ENCODE results near the gene MRO. TPM values are rescaled to one million over a fixed set of nuclear protein-coding genes. Genes with fewer than 3 reads are reported as not detected.

Gene MRO
- total and polyA plus RNA-seq, 2 donors (not counting 1 experiment from before 2014, with no cell fraction given): under 0.01 to 0.02 TPM

DNA sequence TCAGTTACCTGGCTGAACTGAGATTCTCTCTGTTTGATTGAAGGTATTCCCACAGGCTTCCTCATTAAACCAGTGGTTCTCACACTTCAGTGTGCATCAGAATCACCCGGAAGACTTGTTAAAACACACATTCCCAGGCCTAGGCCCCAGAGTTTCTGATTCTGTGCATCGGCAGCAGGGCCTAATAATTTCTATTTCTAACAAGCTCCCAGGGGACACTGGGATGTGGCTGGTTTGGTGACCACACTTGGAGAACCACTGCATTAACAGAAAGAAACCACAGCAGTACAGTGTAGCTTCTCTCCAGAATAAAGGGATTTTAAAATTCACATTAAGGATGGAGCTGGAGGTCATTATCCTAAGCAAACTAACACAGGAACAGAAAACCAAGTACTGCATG lies 6.5 kb downstream of the MRO start:
- H3K4me3 ChIP-seq (replicated peaks in 1 of 4; ENCODE audit: control extremely low read depth in 1 of 4, insufficient read depth in 1 of 4, low read depth in 3 of 4, low read length in 4 of 4): no peak overlapping the region
- H3K9ac ChIP-seq (ENCODE audit: insufficient read depth, low read length): no peak overlapping the region
- H3K27me3 ChIP-seq (ENCODE audit: control insufficient read depth, insufficient read depth, low read length): no peaks in the 10 kb centered on the region
- TF ChIP-seq, protein P1, sequence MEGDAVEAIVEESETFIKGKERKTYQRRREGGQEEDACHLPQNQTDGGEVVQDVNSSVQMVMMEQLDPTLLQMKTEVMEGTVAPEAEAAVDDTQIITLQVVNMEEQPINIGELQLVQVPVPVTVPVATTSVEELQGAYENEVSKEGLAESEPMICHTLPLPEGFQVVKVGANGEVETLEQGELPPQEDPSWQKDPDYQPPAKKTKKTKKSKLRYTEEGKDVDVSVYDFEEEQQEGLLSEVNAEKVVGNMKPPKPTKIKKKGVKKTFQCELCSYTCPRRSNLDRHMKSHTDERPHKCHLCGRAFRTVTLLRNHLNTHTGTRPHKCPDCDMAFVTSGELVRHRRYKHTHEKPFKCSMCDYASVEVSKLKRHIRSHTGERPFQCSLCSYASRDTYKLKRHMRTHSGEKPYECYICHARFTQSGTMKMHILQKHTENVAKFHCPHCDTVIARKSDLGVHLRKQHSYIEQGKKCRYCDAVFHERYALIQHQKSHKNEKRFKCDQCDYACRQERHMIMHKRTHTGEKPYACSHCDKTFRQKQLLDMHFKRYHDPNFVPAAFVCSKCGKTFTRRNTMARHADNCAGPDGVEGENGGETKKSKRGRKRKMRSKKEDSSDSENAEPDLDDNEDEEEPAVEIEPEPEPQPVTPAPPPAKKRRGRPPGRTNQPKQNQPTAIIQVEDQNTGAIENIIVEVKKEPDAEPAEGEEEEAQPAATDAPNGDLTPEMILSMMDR (conservative IDR thresholded peaks at IDR 0.05 in 1 of 2, IDR thresholded peaks at IDR 0.05 in 1 of 2; ENCODE audit: low read depth in 1 of 2, low read length in 2 of 2): no peak
- no peak for TF ChIP-seq EZH2 (IDR thresholded peaks at IDR 0.05; ENCODE audit: low read length, missing control alignments)
- no peaks in the 10 kb centered on the region for H3K79me2 ChIP-seq (ENCODE audit: control insufficient read depth, insufficient read depth, low read length)
- H2AFZ ChIP-seq (ENCODE audit: low read length): no peak overlapping the region
- no peaks in the 10 kb centered on the region for H3K4me1 ChIP-seq (ENCODE audit: control insufficient read depth, extremely low read depth, insufficient read depth, low read length)
- no peaks in the 10 kb centered on the region for H4K20me1 ChIP-seq (ENCODE audit: control insufficient read depth, extremely low read depth, insufficient read depth, low read length)
- no peaks in the 10 kb centered on the region for H3K9me3 ChIP-seq (ENCODE audit: control insufficient read depth, insufficient read depth, low read depth, low read length)
- no peak for DNase-seq (ENCODE audit: low read depth in 2 of 2)
- no peaks in the 10 kb centered on the region for H3K36me3 ChIP-seq (ENCODE audit: control insufficient read depth, insufficient read depth, low read length)
- H3K4me2 ChIP-seq (ENCODE audit: extremely low read depth, insufficient read depth, low read length): no peak overlapping the region
- H3K27ac ChIP-seq (ENCODE audit: insufficient read depth, low read length): no peak overlapping the region

- no peak overlapping the region for H3K27ac ChIP-seq (ENCODE audit: insufficient read depth, low read length)
- no peak overlapping the region for H3K4me2 ChIP-seq (ENCODE audit: extremely low read depth, insufficient read depth, low read length)
- H3K36me3 ChIP-seq (ENCODE audit: control insufficient read depth, insufficient read depth, low read length): no peaks in the 10 kb centered on the region
- TF ChIP-seq, protein P1 (conservative IDR thresholded peaks at IDR 0.05 in 1 of 2, IDR thresholded peaks at IDR 0.05 in 1 of 2; ENCODE audit: low read depth in 1 of 2, low read length in 2 of 2): no peak
- TF ChIP-seq EZH2 (IDR thresholded peaks at IDR 0.05; ENCODE audit: low read length, missing control alignments): no peak
- no peak overlapping the region for H3K4me3 ChIP-seq (replicated peaks in 1 of 4; ENCODE audit: control extremely low read depth in 1 of 4, insufficient read depth in 1 of 4, low read depth in 3 of 4, low read length in 4 of 4)
- no peaks in the 10 kb centered on the region for H3K27me3 ChIP-seq (ENCODE audit: control insufficient read depth, insufficient read depth, low read length)
- no peak overlapping the region for H3K9ac ChIP-seq (ENCODE audit: insufficient read depth, low read length)
- H3K9me3 ChIP-seq (ENCODE audit: control insufficient read depth, insufficient read depth, low read depth, low read length): no peaks in the 10 kb centered on the region
- H2AFZ ChIP-seq (ENCODE audit: low read length): no peak overlapping the region
- no peaks in the 10 kb centered on the region for H4K20me1 ChIP-seq (ENCODE audit: control insufficient read depth, extremely low read depth, insufficient read depth, low read length)
- no peak for DNase-seq (ENCODE audit: low read depth in 2 of 2)
- H3K79me2 ChIP-seq (ENCODE audit: control insufficient read depth, insufficient read depth, low read length): no peaks in the 10 kb centered on the region
- H3K4me1 ChIP-seq (ENCODE audit: control insufficient read depth, extremely low read depth, insufficient read depth, low read length): no peaks in the 10 kb centered on the region
Measured at GRCh38 chr18:50812834-50813233, 7.0 kb downstream of the MRO start.

DNA sequence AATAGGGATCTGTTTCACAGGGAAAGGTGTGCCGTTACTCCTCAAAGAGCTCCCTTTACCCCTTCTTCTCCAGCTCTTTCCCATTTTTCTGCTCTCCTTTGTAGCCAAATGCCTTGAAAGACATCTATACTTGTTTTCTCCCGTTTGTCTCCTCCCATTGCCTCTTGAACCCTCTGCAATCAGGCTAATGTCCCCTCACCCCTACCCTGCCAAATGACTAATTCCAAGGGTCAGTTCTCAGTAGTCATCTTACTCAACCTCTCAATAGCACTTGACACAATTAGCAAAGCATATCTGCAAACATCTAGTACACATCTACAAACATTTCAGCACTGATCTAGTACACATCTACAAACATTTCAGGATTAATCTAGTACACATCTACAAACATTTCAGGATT lies 12.6 kb downstream of the MRO start:
- no peaks in the 10 kb centered on the region for H4K20me1 ChIP-seq (ENCODE audit: control insufficient read depth, extremely low read depth, insufficient read depth, low read length)
- H3K9me3 ChIP-seq (ENCODE audit: control insufficient read depth, insufficient read depth, low read depth, low read length): no peaks in the 10 kb centered on the region

More for the DNA sequence above, 12.6 kb downstream of the MRO start:
- H3K9ac ChIP-seq (ENCODE audit: insufficient read depth, low read length): no peak overlapping the region
- no peaks in the 10 kb centered on the region for H3K79me2 ChIP-seq (ENCODE audit: control insufficient read depth, insufficient read depth, low read length)
- H3K36me3 ChIP-seq (ENCODE audit: control insufficient read depth, insufficient read depth, low read length): no peaks in the 10 kb centered on the region
- no peak overlapping the region for H3K4me2 ChIP-seq (ENCODE audit: extremely low read depth, insufficient read depth, low read length)
- H3K4me1 ChIP-seq (ENCODE audit: control insufficient read depth, extremely low read depth, insufficient read depth, low read length): no peaks in the 10 kb centered on the region
- H3K27me3 ChIP-seq (ENCODE audit: control insufficient read depth, insufficient read depth, low read length): no peaks in the 10 kb centered on the region
- no peak overlapping the region for H3K4me3 ChIP-seq (replicated peaks in 1 of 4; ENCODE audit: control extremely low read depth in 1 of 4, insufficient read depth in 1 of 4, low read depth in 3 of 4, low read length in 4 of 4)
- TF ChIP-seq, protein P1 (conservative IDR thresholded peaks at IDR 0.05 in 1 of 2, IDR thresholded peaks at IDR 0.05 in 1 of 2; ENCODE audit: low read depth in 1 of 2, low read length in 2 of 2): no peak
- TF ChIP-seq EZH2 (IDR thresholded peaks at IDR 0.05; ENCODE audit: low read length, missing control alignments): no peak
- H3K27ac ChIP-seq (ENCODE audit: insufficient read depth, low read length): no peak overlapping the region
- no peak overlapping the region for H2AFZ ChIP-seq (ENCODE audit: low read length)
- DNase-seq (ENCODE audit: low read depth in 2 of 2): no peak

Measured in fibroblast of lung (primary cell).